H9 (cell line): ENCODE measurements around the gene LPXN. TPM values are rescaled to one million over a fixed set of nuclear protein-coding genes. Genes with fewer than 3 reads are reported as not detected.

Experiments
- DNase-seq: peaks from one replicate; pipeline ENCODE4 v3.0.0-alpha.2; 2017
- H2AFZ ChIP-seq: one replicate; pipeline ENCODE4 v1.6.1; 2013; ENCODE audit warnings: mild to moderate bottlenecking, low read length, control low read depth, moderate library complexity
- H2AK5ac ChIP-seq: 2 replicates; pipeline ENCODE4 v1.6.1; 2013; ENCODE audit warnings: low read length, control low read depth, mixed read lengths; ENCODE audit not compliant: insufficient read length
- H2BK120ac ChIP-seq: one replicate; pipeline ENCODE4 v1.6.1; 2013; ENCODE audit warnings: low read depth, mild to moderate bottlenecking, low read length, control low read depth, inconsistent platforms; ENCODE audit not compliant: poor library complexity, severe bottlenecking
- H2BK12ac ChIP-seq: 2 replicates; pipeline ENCODE4 v1.6.1; 2013; ENCODE audit warnings: low read length, control low read depth, mixed read lengths, low read depth; ENCODE audit not compliant: insufficient read length
- H2BK15ac ChIP-seq: 2 replicates; pipeline ENCODE4 v1.6.1; 2013; ENCODE audit warnings: low read depth, low read length, control low read depth
- H2BK20ac ChIP-seq: one replicate; pipeline ENCODE4 v1.6.1; 2013; ENCODE audit warnings: low read depth, mild to moderate bottlenecking, low read length, control low read depth, inconsistent platforms; ENCODE audit not compliant: poor library complexity, severe bottlenecking
- H2BK5ac ChIP-seq: 2 replicates; pipeline ENCODE4 v1.6.1; 2013; ENCODE audit warnings: low read length, control low read depth, mixed read lengths; ENCODE audit not compliant: insufficient read length
- H3K14ac ChIP-seq: 2 replicates; pipeline ENCODE4 v1.6.1; 2013; ENCODE audit warnings: low read length, control low read depth; ENCODE audit not compliant: insufficient read depth
- H3K18ac ChIP-seq: 2 replicates; pipeline ENCODE4 v1.6.1; 2013; ENCODE audit warnings: low read depth, mild to moderate bottlenecking, mixed read lengths, low read length, control low read depth; ENCODE audit not compliant: insufficient read length
- H3K23ac ChIP-seq: 2 replicates; pipeline ENCODE4 v1.6.1; 2013; ENCODE audit warnings: low read length, control low read depth, mixed read lengths, low read depth; ENCODE audit not compliant: insufficient read length
- H3K23me2 ChIP-seq: 2 replicates; pipeline ENCODE4 v1.6.1; 2013; ENCODE audit warnings: low read depth, mild to moderate bottlenecking, mixed read lengths, low read length, control low read depth; ENCODE audit not compliant: insufficient read length, poor library complexity, severe bottlenecking
- H3K27ac ChIP-seq: 2 replicates; pipeline ENCODE4 v1.5.1; 2013; ENCODE audit warnings: low read length, control low read depth, mixed read lengths, low read depth; ENCODE audit not compliant: insufficient read length
- H3K27me3 ChIP-seq: 2 replicates; pipeline ENCODE4 v1.6.1; 2013; ENCODE audit warnings: low read length, control low read depth, inconsistent platforms; ENCODE audit not compliant: insufficient read depth
- H3K4ac ChIP-seq: 2 replicates; pipeline ENCODE4 v1.6.1; 2013; ENCODE audit warnings: low read depth, mild to moderate bottlenecking, control low read depth, inconsistent platforms, low read length, moderate library complexity
- H3K4me1 ChIP-seq: 2 replicates; pipeline ENCODE4 v1.6.1; 2013; ENCODE audit warnings: low read length, control low read depth, inconsistent platforms; ENCODE audit not compliant: insufficient read depth
- H3K4me2 ChIP-seq: 2 replicates; pipeline ENCODE4 v1.6.1; 2013; ENCODE audit warnings: low read length, control low read depth, mixed read lengths; ENCODE audit not compliant: insufficient read length, insufficient read depth
- H3K56ac ChIP-seq: 2 replicates; pipeline ENCODE4 v1.6.1; 2013; ENCODE audit warnings: low read depth, mild to moderate bottlenecking, mixed read lengths, low read length, control low read depth; ENCODE audit not compliant: insufficient read length
- H3K79me1 ChIP-seq: 2 replicates; pipeline ENCODE4 v1.6.1; 2013; ENCODE audit warnings: low read depth, mild to moderate bottlenecking, moderate library complexity, low read length, control low read depth, inconsistent platforms; ENCODE audit not compliant: insufficient read depth, poor library complexity, severe bottlenecking
- H3K79me2 ChIP-seq: 2 replicates; pipeline ENCODE4 v1.6.1; 2013; ENCODE audit warnings: low read length, control low read depth, inconsistent platforms; ENCODE audit not compliant: insufficient read depth
- H3K9ac ChIP-seq: 2 replicates; pipeline ENCODE4 v1.6.1; 2013; ENCODE audit warnings: low read length, control low read depth, mixed read lengths; ENCODE audit not compliant: insufficient read length; ENCODE audit errors: extremely low read depth
- H3K9me3 ChIP-seq: one replicate; pipeline ENCODE4 v1.6.1; 2013; ENCODE audit warnings: low read depth, low read length, inconsistent platforms; ENCODE audit not compliant: control insufficient read depth
- H3T11ph ChIP-seq: one replicate; pipeline ENCODE4 v1.6.1; 2013; ENCODE audit warnings: mild to moderate bottlenecking, low read length, control low read depth, inconsistent platforms
- H4K20me1 ChIP-seq: one replicate; pipeline ENCODE4 v1.6.1; 2013; ENCODE audit not compliant: control insufficient read depth, insufficient read length, insufficient read depth
- H4K5ac ChIP-seq: 2 replicates; pipeline ENCODE4 v1.6.1; 2013; ENCODE audit warnings: low read depth, mild to moderate bottlenecking, mixed read lengths, low read length, control low read depth; ENCODE audit not compliant: insufficient read length
- H4K8ac ChIP-seq: replicated peaks from 2 replicates; pipeline ENCODE4 v1.6.1; 2013; ENCODE audit warnings: low read length, control low read depth, mixed read lengths, low read depth; ENCODE audit not compliant: insufficient read length
- H4K91ac ChIP-seq: 2 replicates; pipeline ENCODE4 v1.6.1; 2013; ENCODE audit warnings: low read depth, mild to moderate bottlenecking, moderate library complexity, mixed read lengths, low read length, control low read depth; ENCODE audit not compliant: insufficient read length
- H3K27ac Mint-ChIP-seq, 3 experiments: 2 replicates in 2 of 3; 3 replicates in 1 of 3; pipeline ENCODE4 v1.8.0; 2020 to 2021; ENCODE audit warnings: mixed read lengths in 3 of 3, mild to moderate bottlenecking in 1 of 3, moderate library complexity in 1 of 3
- H3K27me3 Mint-ChIP-seq: 2 replicates; pipeline ENCODE4 v1.8.0; 2021; ENCODE audit warnings: low read depth, mild to moderate bottlenecking, moderate library complexity, mixed read lengths
- H3K36me3 Mint-ChIP-seq, 3 experiments: 2 replicates in 2 of 3; 3 replicates in 1 of 3; pipeline ENCODE4 v1.8.0; 2020 to 2021; ENCODE audit warnings: low read depth in 3 of 3, mixed read lengths in 3 of 3; ENCODE audit not compliant: insufficient read depth in 1 of 3
- H3K4me1 Mint-ChIP-seq, 2 experiments: 2 replicates each; pipeline ENCODE4 v1.8.0; 2020; ENCODE audit warnings: mixed read lengths in 2 of 2
- H3K4me3 Mint-ChIP-seq, 2 experiments: 2 replicates in 1 of 2; 3 replicates in 1 of 2; pipeline ENCODE4 v1.8.0; 2020 to 2021; ENCODE audit warnings: mild to moderate bottlenecking in 2 of 2, mixed read lengths in 2 of 2, moderate library complexity in 1 of 2
- H3K9me3 Mint-ChIP-seq, 2 experiments: 2 replicates in 1 of 2; 3 replicates in 1 of 2; pipeline ENCODE4 v1.8.0; 2020; ENCODE audit warnings: mild to moderate bottlenecking in 2 of 2, mixed read lengths in 2 of 2, moderate library complexity in 1 of 2
- CTCF ChIP-seq: fragments of 200-600 bp; sonication (generic); conservative IDR thresholded peaks from 3 replicates; pipeline ENCODE4 v1.8.0; 2021; ENCODE audit warnings: antibody characterized with exemption, mild to moderate bottlenecking
- WGBS: extraction: QIAGEN DNeasy Blood & Tissue Kit; methylation state at CpG from one replicate; pipeline ENCODE4 v1.1.7; 2013; ENCODE audit warnings: missing lambda C conversion rate, low lambda C conversion rate, mixed read lengths; ENCODE audit not compliant: insufficient read length; ENCODE audit errors: extremely low coverage; 5-methylcytosine and 5-hydroxymethylcytosine counted together
- total RNA-seq: library from RNA; stranded (reverse); gene quantifications from 2 replicates; pipeline ENCODE4 v1.2.1, GENCODE V29; 2021

Gene LPXN
- total RNA-seq, 1 experiment from 2014 or later = 1.4 TPM

GRCh38 chr11:58490827-58491226 lies 84.8 kb downstream of the LPXN start:
- no peak overlapping the region for H2AFZ ChIP-seq

More at GRCh38 chr11:58490827-58491226, 84.8 kb downstream of the LPXN start:
- Histone ChIP-seq H4K5ac (no peak overlapping the region), H3K9ac (no peak overlapping the region), H3K56ac (no peak overlapping the region), H2BK20ac (no peak overlapping the region), H4K8ac (no peak overlapping the region), H2BK15ac (no peak overlapping the region), H2BK5ac (no peak overlapping the region), H4K91ac (no peak overlapping the region), H3K79me2 (no peaks in the 10 kb centered on the region), H3K27me3 (no peaks in the 10 kb centered on the region), H3K14ac (no peak overlapping the region), H3K4me1 (no peaks in the 10 kb centered on the region; the same call in 1 of the 2 replicates), H3K4me2 (no peak overlapping the region), H3K23ac (no peak overlapping the region), H2AK5ac (no peak overlapping the region), H3T11ph (no peak overlapping the region), H3K4ac (no peak overlapping the region), H2BK12ac (no peak overlapping the region), H3K27ac (no peak overlapping the region), H3K18ac (no peak overlapping the region), H3K79me1 (no peaks in the 10 kb centered on the region), H3K9me3 (no peaks in the 10 kb centered on the region), H2BK120ac (no peak overlapping the region), H3K23me2 (no peaks in the 10 kb centered on the region), H4K20me1 (no peaks in the 10 kb centered on the region)
- Mint-ChIP-seq H3K27ac (no peak overlapping the region), H3K4me1 (peaks cover 0 to 12% of the 10 kb centered on the region in 2 experiments; a peak in 2 of 4 replicates), H3K4me3 (no peak overlapping the region), H3K36me3 (no peaks in the 10 kb centered on the region), H3K27me3 (no peaks in the 10 kb centered on the region; the same call in 1 of the 2 replicates), H3K9me3 (no peaks in the 10 kb centered on the region; a peak in 1 of 5 replicates)
- no CpG with 5 or more reads among the region's 2 CpGs for WGBS
- TF ChIP-seq CTCF = no peak
- DNase-seq = no peak
